HEK293T (cell line): ENCODE data around the gene COQ8A.

Source experiments
- ARNT ChIP-seq: fragments of 450-650 bp; IDR thresholded peaks from 2 replicates; pipeline ENCODE4 v1.6.1; 2017; ENCODE audit warnings: mild to moderate bottlenecking
- CTBP1 ChIP-seq: fragments of 450-650 bp; IDR thresholded peaks from 2 replicates; pipeline ENCODE4 v1.6.1; 2016; ENCODE audit warnings: borderline replicate concordance
- ELF4 ChIP-seq: fragments of 450-650 bp; IDR thresholded peaks from 2 replicates; pipeline ENCODE4 v1.6.1; 2017; ENCODE audit warnings: antibody characterized with exemption
- HDGF ChIP-seq: fragments of 450-650 bp; IDR thresholded peaks from 2 replicates; pipeline ENCODE4 v1.6.1; 2017; ENCODE audit warnings: antibody characterized with exemption, borderline replicate concordance
- L3MBTL2 ChIP-seq: fragments of 450-650 bp; conservative IDR thresholded peaks from 2 replicates; pipeline ENCODE4 v1.6.1; 2016; ENCODE audit warnings: mild to moderate bottlenecking
- LEF1 ChIP-seq: fragments of 450-650 bp; IDR thresholded peaks from 2 replicates; pipeline ENCODE4 v1.6.1; 2017; ENCODE audit warnings: mild to moderate bottlenecking, borderline replicate concordance

DNA sequence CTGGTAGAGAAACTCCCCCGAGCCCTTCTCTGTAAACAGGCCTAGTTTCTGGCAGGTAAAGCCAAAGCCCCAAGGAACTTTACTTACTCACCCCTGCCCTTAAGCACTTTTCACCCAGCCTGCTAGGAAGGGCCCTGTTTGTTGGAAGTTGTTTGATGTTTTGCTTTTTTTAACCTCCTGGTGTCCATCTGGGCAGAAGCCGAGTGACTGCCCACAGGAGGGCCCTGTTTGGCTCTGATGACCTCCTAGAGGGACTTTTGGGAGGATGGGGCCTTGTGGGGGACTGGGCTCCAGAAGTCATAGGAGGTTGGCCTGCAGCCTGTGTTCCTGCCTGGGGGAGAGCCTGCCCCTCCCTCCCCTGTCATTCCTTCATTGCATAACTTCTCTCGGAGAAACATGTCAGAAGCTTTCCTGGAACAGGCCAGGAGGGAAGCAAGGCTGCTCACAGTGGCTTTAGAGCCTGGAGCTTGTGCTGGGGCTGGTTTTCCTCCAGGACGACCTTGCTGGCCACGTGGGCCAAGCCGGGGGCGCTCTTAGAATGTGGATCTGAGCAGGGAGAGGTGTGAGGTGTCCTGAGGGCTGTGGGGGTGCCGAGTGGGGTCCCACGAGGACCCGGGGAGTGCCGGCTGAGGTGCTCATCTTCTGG, 33.9 kb downstream of the COQ8A start:
- no peak for TF ChIP-seq L3MBTL2
- TF ChIP-seq HDGF: no peak
- no peak for TF ChIP-seq LEF1
- no peak for TF ChIP-seq ARNT
- no peak for TF ChIP-seq CTBP1
- no peak for TF ChIP-seq ELF4
